Smooth muscle cell of the pulmonary artery (primary cell): ENCODE data around the gene CACNB2. TPM values are rescaled to one million over a fixed set of nuclear protein-coding genes. Genes with fewer than 3 reads are reported as not detected.

Source experiments
- total RNA-seq: library from RNA; depleted of rRNA; stranded (reverse); fragments of >200 nt; gene quantifications from 2 replicates; pipeline ENCODE4 v1.2.3, GENCODE V29; 2014

The CACNB2 gene
- total RNA-seq = 0.20 and 0.36 TPM in 2 replicates

DNA sequence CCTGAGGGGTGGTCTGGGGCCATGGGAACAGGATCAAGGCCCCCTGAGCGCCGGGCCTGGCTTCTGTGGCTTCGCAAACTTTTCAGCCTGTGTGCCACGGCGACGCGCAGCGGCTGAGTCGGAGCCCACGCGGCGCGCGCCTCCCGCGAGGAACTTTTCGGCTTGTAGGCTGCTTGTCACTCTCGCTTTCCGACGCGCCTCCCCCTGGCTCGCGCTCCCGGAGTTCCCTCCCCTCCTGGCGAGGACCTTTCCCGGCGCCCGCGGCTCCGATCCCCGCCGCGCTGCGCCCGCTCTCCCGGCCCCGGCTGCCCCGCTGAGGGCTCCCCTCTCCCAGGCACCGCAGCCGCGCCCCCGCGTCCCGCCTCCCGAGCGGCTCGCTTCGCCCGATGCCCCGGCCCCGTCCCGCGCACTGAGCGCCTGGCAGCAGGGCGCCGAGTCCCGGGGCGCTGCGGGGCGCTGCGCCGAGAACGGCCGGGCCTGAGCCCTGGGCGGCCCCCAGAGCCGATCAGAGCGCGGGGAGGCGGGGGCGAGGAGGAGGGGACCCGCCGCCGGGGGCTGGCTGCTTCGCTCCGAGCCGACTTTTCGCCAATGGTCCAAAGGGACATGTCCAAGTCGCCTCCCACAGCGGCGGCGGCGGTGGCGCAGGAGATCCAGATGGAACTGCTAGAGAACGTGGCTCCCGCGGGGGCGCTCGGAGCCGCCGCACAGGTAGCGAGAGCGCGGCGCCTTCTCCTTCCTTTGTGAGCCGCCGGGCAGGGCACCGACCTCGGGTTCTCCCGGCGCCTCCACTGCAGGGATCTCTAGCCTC lies at the start of gene CACNB2:
Gene CACNB2 (plus strand): TSS at position 276 of the 808 bp plus-strand sequence.

Other genes starting within 250 kb of the CACNB2 start
- not detected in 2 replicates for gene SLC39A12, start 188.5 kb upstream of the CACNB2 start, total RNA-seq